Epidermal melanocyte (primary cell): ENCODE data around the gene ACAP1.

Source experiments
- DNase-seq: peaks from one replicate; pipeline ENCODE4 v3.0.0; 2011; ENCODE audit warnings: low spot score; ENCODE audit not compliant: insufficient read length

Gene ACAP1

GRCh38 chr17:7336240-7337175, at the start of gene ACAP1:
Gene ACAP1 (plus strand): TSS chr17:7336529. CDS start chr17:7336735, 206 bp downstream.
- DNase-seq: no peak

- DNase-seq: peak; percentile 15
Measured at GRCh38 chr17:7289256-7290032, 46.9 kb upstream of the ACAP1 start.

- DNase-seq: no peak
Measured at GRCh38 chr17:7290166-7290565, 46.2 kb upstream of the ACAP1 start.

- peak; percentile 12 for DNase-seq
Measured at GRCh38 chr17:7290685-7291084, 45.6 kb upstream of the ACAP1 start.

- DNase-seq: peak; percentile 9
Measured at GRCh38 chr17:7292194-7292593, 44.1 kb upstream of the ACAP1 start.

GRCh38 chr17:7292729-7293128, 43.6 kb upstream of the ACAP1 start:
- DNase-seq: peak; percentile 9

- DNase-seq: peak; percentile 17
Measured at GRCh38 chr17:7293159-7293558, 43.2 kb upstream of the ACAP1 start.

GRCh38 chr17:7293816-7294613, 42.3 kb upstream of the ACAP1 start:
- peak; percentile 14 for DNase-seq

- peak; percentile 49 for DNase-seq
Measured at GRCh38 chr17:7294614-7295153, 41.6 kb upstream of the ACAP1 start, which contains the start of gene YBX2. Gene YBX2 (minus strand): TSS chr17:7294639. CDS start chr17:7294500, 139 bp downstream.

GRCh38 chr17:7295230-7296180, 40.8 kb upstream of the ACAP1 start:
- DNase-seq: peak; percentile 2

GRCh38 chr17:7296189-7296861, 40.0 kb upstream of the ACAP1 start:
- peak; percentile 87 for DNase-seq

- no peak for DNase-seq
Measured at GRCh38 chr17:7304179-7304578, 32.1 kb upstream of the ACAP1 start.

GRCh38 chr17:7306911-7307685, 29.2 kb upstream of the ACAP1 start, which contains the start of gene EIF5A:
Gene EIF5A (plus strand): TSS chr17:7307628. CDS start chr17:7309636, 2,008 bp downstream.
- peak; percentile 99 for DNase-seq

- no peak for DNase-seq
Measured at GRCh38 chr17:7307686-7308624, 28.4 kb upstream of the ACAP1 start.

- DNase-seq: peak; percentile 91
Measured at GRCh38 chr17:7308625-7309433, 27.5 kb upstream of the ACAP1 start.

- DNase-seq: no peak
Measured at GRCh38 chr17:7309628-7310027, 26.7 kb upstream of the ACAP1 start.
